H1 (cell line): Measurements from ENCODE around the gene MED12L. TPM values are rescaled to one million over a fixed set of nuclear protein-coding genes. Genes with fewer than 3 reads are reported as not detected.

ENCODE experiments used
- CTCF ChIA-PET: fragments of 300-600 bp; sonication (Branson Sonifier 250); formaldehyde crosslinking; loops from one replicate; lab custom pipeline; 2021; ENCODE audit not compliant: partially characterized antibody; lab: Charles Lee
- POLR2A ChIA-PET: fragments of 300-600 bp; sonication (Branson Sonifier 250); formaldehyde crosslinking; loops from one replicate; lab custom pipeline; 2021; ENCODE audit warnings: inconsistent platforms; ENCODE audit not compliant: partially characterized antibody; lab: Charles Lee
- DNase-seq, 2 experiments: peaks; one replicate each; pipeline versions ENCODE4 v3.0.0 to v3.0.0-alpha.2; 2010 to 2022; ENCODE audit warnings: low spot score in 2 of 2, low read depth in 1 of 2, mixed read lengths in 1 of 2
- FAIRE-seq: peaks from 2 replicates; lab custom pipeline; 2011; peaks lifted over from hg19 to GRCh38; lab: Jason Lieb, UNC
- H2AFZ ChIP-seq: 2 replicates; pipeline ENCODE4 v1.8.1; 2012; ENCODE audit warnings: low read length, inconsistent platforms
- H2AK5ac ChIP-seq: 2 replicates; pipeline ENCODE4 v1.6.1; 2013; ENCODE audit warnings: low read depth, low read length
- H2BK120ac ChIP-seq: replicated peaks from 2 replicates; pipeline ENCODE3; 2013; ENCODE audit warnings: low read depth, low read length, inconsistent platforms
- H2BK12ac ChIP-seq: 2 replicates; pipeline ENCODE4 v1.6.1; 2013; ENCODE audit warnings: low read depth, low read length
- H2BK15ac ChIP-seq: 2 replicates; pipeline ENCODE4 v1.6.1; 2013; ENCODE audit warnings: low read length
- H2BK20ac ChIP-seq: 2 replicates; pipeline ENCODE4 v1.6.1; 2013; ENCODE audit warnings: low read length
- H2BK5ac ChIP-seq: 2 replicates; pipeline ENCODE4 v1.6.1; 2013; ENCODE audit warnings: low read depth, low read length
- H3K14ac ChIP-seq: 2 replicates; pipeline ENCODE4 v1.6.1; 2013; ENCODE audit warnings: inconsistent platforms; ENCODE audit not compliant: insufficient read length
- H3K18ac ChIP-seq: 2 replicates; pipeline ENCODE4 v1.6.1; 2013; ENCODE audit warnings: low read length; ENCODE audit errors: extremely low read depth
- H3K23ac ChIP-seq: 2 replicates; pipeline ENCODE4 v1.6.1; 2013; ENCODE audit warnings: inconsistent platforms; ENCODE audit not compliant: insufficient read length
- H3K23me2 ChIP-seq: 2 replicates; pipeline ENCODE4 v1.6.1; 2013; ENCODE audit warnings: low read depth, low read length
- H3K27ac ChIP-seq: 2 replicates; pipeline ENCODE4 v1.6.1; 2011; ENCODE audit warnings: low read depth, low read length, inconsistent platforms
- H3K27me3 ChIP-seq, 4 experiments: replicated peaks in 1 of 4; 1 replicate in 1 of 4; 2 replicates in 3 of 4; pipeline versions ENCODE4 v1.6.1 to v1.8.1; 2011 to 2013; ENCODE audit warnings: low read length in 3 of 4, mild to moderate bottlenecking in 3 of 4, inconsistent platforms in 2 of 4, mixed read lengths in 2 of 4, moderate library complexity in 1 of 4; ENCODE audit not compliant: control insufficient read depth in 3 of 4, insufficient read depth in 3 of 4; ENCODE audit errors: extremely low read depth in 1 of 4
- H3K36me3 ChIP-seq, 4 experiments: 2 replicates each; pipeline versions ENCODE4 v1.6.1 to v1.8.1; 2011 to 2013; ENCODE audit warnings: mild to moderate bottlenecking in 4 of 4, low read length in 3 of 4, moderate library complexity in 2 of 4, control low read depth in 1 of 4, inconsistent platforms in 1 of 4; ENCODE audit not compliant: insufficient read depth in 4 of 4, control insufficient read depth in 2 of 4
- H3K4ac ChIP-seq: replicated peaks from 2 replicates; pipeline ENCODE3; 2013; ENCODE audit warnings: low read length, low read depth, mixed read lengths, inconsistent platforms; ENCODE audit not compliant: insufficient read length
- H3K4me1 ChIP-seq, 4 experiments: replicated peaks in 1 of 4; 1 replicate in 1 of 4; 2 replicates in 3 of 4; pipeline versions ENCODE4 v1.6.1 to v1.8.1; 2011 to 2013; ENCODE audit warnings: low read length in 3 of 4, inconsistent platforms in 2 of 4, mixed read lengths in 1 of 4; ENCODE audit not compliant: insufficient read depth in 4 of 4, control insufficient read depth in 3 of 4
- H3K4me2 ChIP-seq, 2 experiments: 2 replicates each; pipeline versions ENCODE4 v1.6.1 to v1.8.1; 2011 to 2013; ENCODE audit warnings: low read depth in 2 of 2, low read length in 2 of 2, control low read depth in 1 of 2, inconsistent platforms in 1 of 2, mild to moderate bottlenecking in 1 of 2; ENCODE audit not compliant: insufficient read depth in 1 of 2
- H3K4me3 ChIP-seq, 4 experiments: fragments of 200-600, 300-600 bp in 1 of 4; sonication (generic), shearing (Covaris generic), sonication (Bioruptor Twin) in 1 of 4; 2 replicates each; pipeline versions ENCODE4 v1.5.1 to v1.8.1; 2011 to 2016; ENCODE audit warnings: low read length in 4 of 4, low read depth in 3 of 4, control low read depth in 2 of 4, inconsistent platforms in 2 of 4, mild to moderate bottlenecking in 2 of 4, mixed read lengths in 1 of 4, moderate library complexity in 1 of 4; ENCODE audit not compliant: insufficient read depth in 2 of 4; ENCODE audit errors: extremely low read depth in 1 of 4
- H3K56ac ChIP-seq: replicated peaks from 2 replicates; pipeline ENCODE3; 2013; ENCODE audit warnings: low read depth, mild to moderate bottlenecking, mixed read lengths, low read length, inconsistent platforms; ENCODE audit not compliant: insufficient read length
- H3K79me1 ChIP-seq: 2 replicates; pipeline ENCODE4 v1.6.1; 2013; ENCODE audit warnings: low read depth, low read length, control low read depth
- H3K79me2 ChIP-seq, 2 experiments: 2 replicates each; pipeline versions ENCODE4 v1.6.1 to v1.8.1; 2012 to 2013; ENCODE audit warnings: low read length in 2 of 2, mild to moderate bottlenecking in 2 of 2, inconsistent platforms in 1 of 2; ENCODE audit not compliant: insufficient read depth in 2 of 2, control insufficient read depth in 1 of 2
- H3K9ac ChIP-seq, 4 experiments: replicated peaks in 1 of 4; 1 replicate in 1 of 4; 2 replicates in 3 of 4; pipeline versions ENCODE4 v1.6.1 to v1.8.1; 2011 to 2013; ENCODE audit warnings: low read depth in 3 of 4, low read length in 3 of 4, control low read depth in 2 of 4, mild to moderate bottlenecking in 2 of 4, moderate library complexity in 2 of 4, inconsistent platforms in 1 of 4; ENCODE audit errors: extremely low read depth in 1 of 4
- H3K9me3 ChIP-seq, 2 experiments: 2 replicates each; pipeline versions ENCODE4 v1.6.1 to v1.8.1; 2012 to 2013; ENCODE audit warnings: mild to moderate bottlenecking in 2 of 2, moderate library complexity in 2 of 2, control low read depth in 1 of 2, inconsistent platforms in 1 of 2, low read depth in 1 of 2, low read length in 1 of 2, mixed read lengths in 1 of 2; ENCODE audit not compliant: insufficient read depth in 2 of 2
- H4K20me1 ChIP-seq, 2 experiments: replicated peaks in 1 of 2; 2 replicates each; pipeline versions ENCODE3 to v1.8.1; 2011 to 2013; ENCODE audit warnings: inconsistent platforms in 2 of 2, low read length in 2 of 2, mild to moderate bottlenecking in 1 of 2; ENCODE audit not compliant: insufficient read depth in 2 of 2, control insufficient read depth in 1 of 2
- H4K5ac ChIP-seq: 2 replicates; pipeline ENCODE4 v1.6.1; 2013; ENCODE audit warnings: low read length, low read depth, mixed read lengths, inconsistent platforms; ENCODE audit not compliant: insufficient read length
- H4K8ac ChIP-seq: 2 replicates; pipeline ENCODE4 v1.8.0; 2013; ENCODE audit warnings: mild to moderate bottlenecking, moderate library complexity, low read length, inconsistent platforms; ENCODE audit not compliant: insufficient read depth; ENCODE audit errors: extremely low read depth
- H4K91ac ChIP-seq: replicated peaks from 2 replicates; pipeline ENCODE3; 2013; ENCODE audit warnings: low read length, mixed read lengths, inconsistent platforms; ENCODE audit not compliant: insufficient read length
- GABPA ChIP-seq: IDR thresholded peaks from 2 replicates; pipeline ENCODE4 v1.6.1; 2011; ENCODE audit warnings: mild to moderate bottlenecking, low read length, moderate library complexity, borderline replicate concordance; ENCODE audit not compliant: insufficient read depth
- MAFK ChIP-seq: IDR thresholded peaks from 2 replicates; pipeline ENCODE4 v1.6.1; 2012; ENCODE audit warnings: low read depth, mild to moderate bottlenecking, improper control_type of control experiment, low read length
- SAP30 ChIP-seq: fragments of 300-600 bp; sonication (generic); IDR thresholded peaks from 2 replicates; pipeline ENCODE4 v1.7.1; 2012; ENCODE audit warnings: low read length, moderate library complexity, mild to moderate bottlenecking, inconsistent platforms; ENCODE audit not compliant: insufficient read depth, insufficient replicate concordance
- SP4 ChIP-seq: IDR thresholded peaks from 2 replicates; pipeline ENCODE4 v1.6.1; 2012; ENCODE audit warnings: low read length, inconsistent platforms
- YY1 ChIP-seq: IDR thresholded peaks from 2 replicates; pipeline ENCODE4 v1.6.1; 2011; ENCODE audit warnings: low read depth, mild to moderate bottlenecking, low read length
- WGBS, 2 experiments: shearing (Covaris generic) in 1 of 2; methylation state at CpG; one replicate each; pipeline versions ENCODE4 v1.1.6 to v1.1.7; 2013 to 2015; ENCODE audit warnings: low lambda C conversion rate in 2 of 2, mixed read lengths in 2 of 2, inconsistent platforms in 1 of 2, low coverage in 1 of 2, missing lambda C conversion rate in 1 of 2; ENCODE audit not compliant: insufficient replicate concordance in 2 of 2, insufficient coverage in 1 of 2, insufficient read length in 1 of 2; ENCODE audit errors: extremely low coverage in 1 of 2, missing lambda C conversion rate in 1 of 2; 5-methylcytosine and 5-hydroxymethylcytosine counted together
- polyA plus RNA-seq, 7 experiments: library from polyadenylated mRNA; depleted of rRNA in 3 of 7; stranded (reverse) in 5 of 7; unstranded in 2 of 7; fragments of >200 nt in 5 of 7; fragments of 200-250 nt in 2 of 7; gene quantifications; 1 replicate in 5 of 7; 2 replicates in 1 of 7; 4 replicates in 1 of 7; pipeline versions ENCODE4 v1.2.1 to v1.2.3, GENCODE V29; 2011 to 2013; ENCODE audit warnings: missing spikeins in 2 of 7, mixed read lengths in 2 of 7
- total RNA-seq: library from RNA; stranded (reverse); fragmentation: NEBNext Ultra II Directional; extraction: Animal tissue kit (Norgen Biotek cat#: 25700); gene quantifications from 2 replicates; pipeline ENCODE4 v1.2.1, GENCODE V29; 2021
- TF ChIP-seq, protein P1 (sequence below): IDR thresholded peaks from 2 replicates; pipeline ENCODE4 v1.6.1; 2012; ENCODE audit warnings: inconsistent platforms
- TF ChIP-seq, protein P2 (sequence below): IDR thresholded peaks from 2 replicates; pipeline ENCODE4 v1.6.1; 2012; ENCODE audit warnings: low read length, inconsistent platforms

The MED12L gene
- total and polyA plus RNA-seq, 2 of the 8 experiments (the other 6 are each of a cell fraction or from before 2014, with no cell fraction given), result 3.6 to 26.2 TPM

DNA sequence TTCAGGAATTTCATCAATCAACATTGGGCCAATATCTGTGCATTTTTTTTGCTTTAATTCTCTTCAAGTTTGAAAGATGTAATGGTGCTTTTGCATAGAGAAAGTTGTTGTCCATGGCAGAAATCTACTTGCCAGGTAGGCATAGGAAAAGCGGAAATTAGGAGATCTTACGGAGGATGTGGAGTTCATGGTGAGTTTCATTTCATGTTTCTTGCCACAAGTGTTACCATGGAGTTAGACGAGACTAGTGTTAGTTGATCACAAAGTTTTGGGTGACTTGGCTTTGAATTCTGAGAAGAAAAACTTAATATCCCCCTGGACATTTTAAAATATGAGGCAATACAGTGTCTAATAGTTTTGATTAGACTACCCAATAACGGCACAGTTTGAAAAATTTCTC, 244.9 kb downstream of the MED12L start:
- H4K5ac ChIP-seq, result no peak overlapping the region
- H3K4ac ChIP-seq, result no peak overlapping the region
- no peaks in the 10 kb centered on the region for H3K36me3 ChIP-seq
- CTCF ChIA-PET, result interaction anchor here (1.1 to 1.8 kb wide), 3 partner anchors 25 to 111 kb away, joined by 3 to 4 read pairs (median 4); no protein-coding TSS in a partner anchor
- H3K56ac ChIP-seq, result no peak overlapping the region
- no peak overlapping the region for H2AK5ac ChIP-seq
- no peaks in the 10 kb centered on the region for H4K20me1 ChIP-seq
- H2BK5ac ChIP-seq, result no peak overlapping the region
- H3K23ac ChIP-seq, result no peak overlapping the region
- POLR2A ChIA-PET, result no interaction called here
- H3K18ac ChIP-seq, result no peak overlapping the region
- no peaks in the 10 kb centered on the region for H3K79me1 ChIP-seq
- no peak overlapping the region for H3K4me2 ChIP-seq
- no peaks in the 10 kb centered on the region for H3K79me2 ChIP-seq
- H2BK15ac ChIP-seq, result no peak overlapping the region
- no peak overlapping the region for H2BK120ac ChIP-seq
- no peak overlapping the region for H2AFZ ChIP-seq
- H2BK12ac ChIP-seq, result no peak overlapping the region
- H3K9ac ChIP-seq, result no peak overlapping the region
- H3K27ac ChIP-seq, result no peak overlapping the region
- H3K23me2 ChIP-seq, result no peaks in the 10 kb centered on the region
- 79% methylated on average over 4 of the region's 4 CpGs; no CpG with 5 or more reads in 1 of the 2 experiments for WGBS, 2 experiments
- no peak overlapping the region for H3K14ac ChIP-seq
- H4K91ac ChIP-seq, result no peak overlapping the region
- FAIRE-seq (no peak), DNase-seq (no peak)
- H4K8ac ChIP-seq, result no peak overlapping the region
- H3K4me1 ChIP-seq, result no peaks in the 10 kb centered on the region; a peak in 2 of 7 replicates
- no peaks in the 10 kb centered on the region for H3K27me3 ChIP-seq
- H3K9me3 ChIP-seq, result no peaks in the 10 kb centered on the region
- no peak overlapping the region for H2BK20ac ChIP-seq
- H3K4me3 ChIP-seq, result no peak overlapping the region
- TF ChIP-seq YY1 (no peak), GABPA (no peak), SAP30 (no peak), SP4 (no peak), MAFK (no peak)
- TF ChIP-seq, protein P1, sequence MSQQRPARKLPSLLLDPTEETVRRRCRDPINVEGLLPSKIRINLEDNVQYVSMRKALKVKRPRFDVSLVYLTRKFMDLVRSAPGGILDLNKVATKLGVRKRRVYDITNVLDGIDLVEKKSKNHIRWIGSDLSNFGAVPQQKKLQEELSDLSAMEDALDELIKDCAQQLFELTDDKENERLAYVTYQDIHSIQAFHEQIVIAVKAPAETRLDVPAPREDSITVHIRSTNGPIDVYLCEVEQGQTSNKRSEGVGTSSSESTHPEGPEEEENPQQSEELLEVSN, result no peak
- TF ChIP-seq, protein P2, sequence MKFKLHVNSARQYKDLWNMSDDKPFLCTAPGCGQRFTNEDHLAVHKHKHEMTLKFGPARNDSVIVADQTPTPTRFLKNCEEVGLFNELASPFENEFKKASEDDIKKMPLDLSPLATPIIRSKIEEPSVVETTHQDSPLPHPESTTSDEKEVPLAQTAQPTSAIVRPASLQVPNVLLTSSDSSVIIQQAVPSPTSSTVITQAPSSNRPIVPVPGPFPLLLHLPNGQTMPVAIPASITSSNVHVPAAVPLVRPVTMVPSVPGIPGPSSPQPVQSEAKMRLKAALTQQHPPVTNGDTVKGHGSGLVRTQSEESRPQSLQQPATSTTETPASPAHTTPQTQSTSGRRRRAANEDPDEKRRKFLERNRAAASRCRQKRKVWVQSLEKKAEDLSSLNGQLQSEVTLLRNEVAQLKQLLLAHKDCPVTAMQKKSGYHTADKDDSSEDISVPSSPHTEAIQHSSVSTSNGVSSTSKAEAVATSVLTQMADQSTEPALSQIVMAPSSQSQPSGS, result no peak
